CD14-positive monocyte (primary cell): Measurements from ENCODE around the gene PBX3. TPM values are rescaled to one million over a fixed set of nuclear protein-coding genes. Genes with fewer than 3 reads are reported as not detected.
A peak's percentile ranks its signal among the peaks of the same experiment; 100 is the strongest.

Experiments used
- DNase-seq, 3 donors: peaks; one replicate each; pipeline ENCODE4 v3.0.0-alpha.2; 2011 to 2022
- H2AFZ ChIP-seq: 2 replicates; pipeline ENCODE4 v1.6.0; 2012; ENCODE audit warnings: mild to moderate bottlenecking, low read depth, low read length, inconsistent platforms; ENCODE audit not compliant: insufficient read depth, poor library complexity, severe bottlenecking
- H3K27ac ChIP-seq, 2 donors: 1 replicate in 1 of 2; 2 replicates in 1 of 2; pipeline ENCODE4 v1.5.1; 2012 to 2013; ENCODE audit warnings: low read length in 2 of 2, control low read depth in 1 of 2, inconsistent platforms in 1 of 2, low read depth in 1 of 2, mild to moderate bottlenecking in 1 of 2
- H3K27me3 ChIP-seq, 2 donors: one replicate each; pipeline versions ENCODE4 v1.6.0 to v1.6.1; 2011 to 2013; ENCODE audit warnings: low read length in 2 of 2; ENCODE audit not compliant: control insufficient read depth in 2 of 2, insufficient read depth in 2 of 2
- H3K36me3 ChIP-seq, 2 donors: replicated peaks in 1 of 2; 1 replicate in 1 of 2; 2 replicates in 1 of 2; pipeline versions ENCODE4 v1.5.1 to v1.6.1; 2012 to 2013; ENCODE audit warnings: low read length in 2 of 2, control low read depth in 1 of 2, inconsistent platforms in 1 of 2, mild to moderate bottlenecking in 1 of 2; ENCODE audit not compliant: insufficient read depth in 2 of 2, control insufficient read depth in 1 of 2
- H3K4me1 ChIP-seq, 2 donors: 1 replicate in 1 of 2; 2 replicates in 1 of 2; pipeline versions ENCODE4 v1.5.1 to v1.6.1; 2012 to 2013; ENCODE audit warnings: low read length in 2 of 2, control low read depth in 1 of 2, inconsistent platforms in 1 of 2, mild to moderate bottlenecking in 1 of 2, moderate library complexity in 1 of 2; ENCODE audit not compliant: insufficient read depth in 2 of 2, control insufficient read depth in 1 of 2
- H3K4me2 ChIP-seq: replicated peaks from 2 replicates; pipeline ENCODE3; 2012; ENCODE audit warnings: low read length, moderate library complexity, mild to moderate bottlenecking; ENCODE audit not compliant: poor library complexity, severe bottlenecking; ENCODE audit errors: extremely low read depth
- H3K4me3 ChIP-seq, 3 experiments: fragments of 200-600 bp in 1 of 3; sonication (generic) in 1 of 3; replicated peaks in 1 of 3; 1 replicate in 2 of 3; 2 replicates in 1 of 3; pipeline ENCODE4 v1.5.1; 2011 to 2013; ENCODE audit warnings: low read length in 3 of 3, mild to moderate bottlenecking in 3 of 3, control low read depth in 2 of 3, low read depth in 2 of 3, inconsistent platforms in 1 of 3, moderate library complexity in 1 of 3
- H3K79me2 ChIP-seq: 2 replicates; pipeline ENCODE4 v1.6.0; 2012; ENCODE audit warnings: mild to moderate bottlenecking, control low read depth, inconsistent platforms, low read length, moderate library complexity; ENCODE audit not compliant: insufficient read depth
- H3K9ac ChIP-seq: 2 replicates; pipeline ENCODE4 v1.6.0; 2017; ENCODE audit warnings: low read length, mild to moderate bottlenecking; ENCODE audit not compliant: insufficient read depth, poor library complexity, severe bottlenecking
- H3K9me3 ChIP-seq, 2 donors: replicated peaks in 1 of 2; 1 replicate in 1 of 2; 2 replicates in 1 of 2; pipeline versions ENCODE4 v1.5.1 to v1.6.1; 2012 to 2013; ENCODE audit warnings: low read length in 2 of 2, control low read depth in 1 of 2; ENCODE audit not compliant: control insufficient read depth in 1 of 2, insufficient read depth in 1 of 2
- H4K20me1 ChIP-seq: 2 replicates; pipeline ENCODE4 v1.6.0; 2012; ENCODE audit warnings: mild to moderate bottlenecking, low read length, control low read depth, moderate library complexity; ENCODE audit not compliant: insufficient read depth
- H3K27ac Mint-ChIP-seq, 7 donors: one replicate each; pipeline ENCODE4 v1.8.0; 2020; ENCODE audit warnings: mild to moderate bottlenecking in 7 of 7, mixed read lengths in 7 of 7, moderate library complexity in 6 of 7, inconsistent platforms in 2 of 7
- H3K27me3 Mint-ChIP-seq, 3 donors: one replicate each; pipeline ENCODE4 v1.8.0; 2021 to 2022; ENCODE audit warnings: low read depth in 3 of 3, mild to moderate bottlenecking in 3 of 3, mixed read lengths in 3 of 3, moderate library complexity in 3 of 3, inconsistent platforms in 1 of 3
- H3K36me3 Mint-ChIP-seq, 2 donors: one replicate each; pipeline ENCODE4 v1.8.0; 2020; ENCODE audit warnings: mixed read lengths in 2 of 2, inconsistent platforms in 1 of 2, mild to moderate bottlenecking in 1 of 2
- H3K4me1 Mint-ChIP-seq: one replicate; pipeline ENCODE4 v1.8.0; 2020; ENCODE audit warnings: mild to moderate bottlenecking, mixed read lengths
- H3K4me3 Mint-ChIP-seq, 2 donors: one replicate each; pipeline ENCODE4 v1.8.0; 2020; ENCODE audit warnings: mild to moderate bottlenecking in 2 of 2, mixed read lengths in 2 of 2, moderate library complexity in 1 of 2
- H3K9me3 Mint-ChIP-seq, 7 donors: one replicate each; pipeline ENCODE4 v1.8.0; 2020 to 2022; ENCODE audit warnings: mixed read lengths in 7 of 7, mild to moderate bottlenecking in 6 of 7, moderate library complexity in 6 of 7, inconsistent platforms in 2 of 7
- WGBS: methylation state at CpG from one replicate; pipeline ENCODE4 v1.1.5; 2013; ENCODE audit warnings: missing lambda C conversion rate; ENCODE audit not compliant: insufficient coverage; 5-methylcytosine and 5-hydroxymethylcytosine counted together
- intact Hi-C, 2 donors: fragments of 100-400 bp; cut with micrococcal nuclease; formaldehyde crosslinking; loops; one replicate each; pipeline versions ENCODE4 v1.15.0 to v1.15.1; 2023
- polyA plus RNA-seq, 3 donors: library from polyadenylated mRNA; depleted of rRNA in 1 of 3; unstranded in 2 of 3; stranded (reverse) in 1 of 3; fragments of 300-500 nt in 2 of 3; fragments of >200 nt in 1 of 3; fragmentation: Illumina TruSeq in 2 of 3; gene quantifications; 1 replicate in 2 of 3; 2 replicates in 1 of 3; pipeline ENCODE4 v1.2.3, GENCODE V29; 2012 to 2021
- TF ChIP-seq, protein P1 (sequence below): fragments of 200-600 bp; IDR thresholded peaks from one replicate; pipeline ENCODE4 v1.8.0; 2022; ENCODE audit warnings: antibody characterized with exemption, mild to moderate bottlenecking

PBX3 gene
- polyA plus RNA-seq, 3 donors = 6.6 to 22.7 (median 7.1) TPM

DNA sequence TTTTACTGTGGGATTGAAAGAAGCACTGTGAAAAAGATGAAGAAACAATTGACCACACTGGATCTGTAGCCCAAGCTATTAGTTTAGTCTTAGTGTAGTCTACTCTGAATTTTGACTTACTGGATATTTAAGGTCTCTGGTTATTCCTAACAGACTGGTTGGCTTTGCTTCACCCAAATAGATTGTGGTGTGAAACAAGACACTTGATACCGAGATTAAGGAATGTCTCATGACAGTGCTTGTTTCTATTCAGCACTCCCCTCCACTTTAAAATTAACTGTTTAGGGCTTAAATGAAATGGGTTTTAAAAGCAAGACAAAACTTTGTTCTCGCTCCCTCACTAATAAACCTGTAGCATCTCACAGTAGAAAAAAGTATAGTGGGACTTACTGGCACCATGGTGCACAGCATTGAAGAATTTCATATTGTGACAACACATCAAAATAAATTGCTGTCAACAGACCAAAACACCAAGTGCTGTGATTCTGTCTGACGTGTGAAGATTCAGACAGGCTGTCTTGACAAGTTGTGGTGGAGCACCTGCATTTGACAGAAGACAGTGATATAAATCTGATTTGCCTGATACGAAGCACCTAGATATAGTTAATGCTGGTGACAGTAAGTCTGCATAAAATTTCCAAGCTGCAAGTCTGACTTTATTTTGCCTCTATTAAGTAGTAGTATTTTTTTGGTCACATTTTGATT, 73.1 kb downstream of the PBX3 start:
- no peak overlapping the region for H3K4me2 ChIP-seq
- H3K9ac ChIP-seq = no peak overlapping the region

DNA sequence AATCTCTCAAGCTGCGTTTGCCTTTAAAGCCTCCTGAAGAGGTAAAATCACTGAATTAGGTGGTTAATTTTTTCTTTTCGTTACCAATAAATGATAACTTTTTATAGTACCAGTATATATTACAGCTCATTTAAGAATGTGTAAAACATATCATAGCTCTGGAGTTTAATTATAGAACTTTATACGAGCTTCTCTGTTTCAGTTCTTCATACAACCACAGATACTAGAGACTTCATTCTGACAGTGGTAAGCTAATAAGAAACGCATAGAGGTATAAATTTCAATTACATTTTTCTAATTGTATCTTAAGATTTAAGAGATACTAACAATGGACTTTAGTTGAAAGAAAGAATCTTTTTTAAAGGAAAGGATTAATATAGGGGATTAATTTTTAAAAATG, 73.9 kb downstream of the PBX3 start:
- Histone ChIP-seq H3K4me2 (peak overlapping the region; percentile 59), H2AFZ (no peak overlapping the region)
- no peaks in the 10 kb centered on the region for H3K36me3 Mint-ChIP-seq

More for the DNA sequence above, 73.1 kb downstream of the PBX3 start:
- H3K27ac ChIP-seq = no peak overlapping the region
- WGBS = 38% methylated on average over 2 of the region's 4 CpGs
- Mint-ChIP-seq H3K36me3 (no peaks in the 10 kb centered on the region), H3K27ac (no peak overlapping the region), H3K9me3 (no peaks in the 10 kb centered on the region), H3K4me1 (peaks cover 32% of the 10 kb centered on the region), H3K27me3 (no peaks in the 10 kb centered on the region), H3K4me3 (no peak overlapping the region)
- no peaks in the 10 kb centered on the region for H3K27me3 ChIP-seq
- H3K4me1 ChIP-seq = peaks cover 9 to 34% of the 10 kb centered on the region in 2 donors
- DNase-seq = no peak
- H3K79me2 ChIP-seq = peaks cover 17% of the 10 kb centered on the region
- TF ChIP-seq, protein P1, sequence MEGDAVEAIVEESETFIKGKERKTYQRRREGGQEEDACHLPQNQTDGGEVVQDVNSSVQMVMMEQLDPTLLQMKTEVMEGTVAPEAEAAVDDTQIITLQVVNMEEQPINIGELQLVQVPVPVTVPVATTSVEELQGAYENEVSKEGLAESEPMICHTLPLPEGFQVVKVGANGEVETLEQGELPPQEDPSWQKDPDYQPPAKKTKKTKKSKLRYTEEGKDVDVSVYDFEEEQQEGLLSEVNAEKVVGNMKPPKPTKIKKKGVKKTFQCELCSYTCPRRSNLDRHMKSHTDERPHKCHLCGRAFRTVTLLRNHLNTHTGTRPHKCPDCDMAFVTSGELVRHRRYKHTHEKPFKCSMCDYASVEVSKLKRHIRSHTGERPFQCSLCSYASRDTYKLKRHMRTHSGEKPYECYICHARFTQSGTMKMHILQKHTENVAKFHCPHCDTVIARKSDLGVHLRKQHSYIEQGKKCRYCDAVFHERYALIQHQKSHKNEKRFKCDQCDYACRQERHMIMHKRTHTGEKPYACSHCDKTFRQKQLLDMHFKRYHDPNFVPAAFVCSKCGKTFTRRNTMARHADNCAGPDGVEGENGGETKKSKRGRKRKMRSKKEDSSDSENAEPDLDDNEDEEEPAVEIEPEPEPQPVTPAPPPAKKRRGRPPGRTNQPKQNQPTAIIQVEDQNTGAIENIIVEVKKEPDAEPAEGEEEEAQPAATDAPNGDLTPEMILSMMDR = no peak
- H3K9me3 ChIP-seq = no peaks in the 10 kb centered on the region
- H3K4me3 ChIP-seq = no peak overlapping the region
- no peaks in the 10 kb centered on the region for H4K20me1 ChIP-seq
- H3K36me3 ChIP-seq = no peaks in the 10 kb centered on the region
- no peak overlapping the region for H2AFZ ChIP-seq
- intact Hi-C loops = loop anchor here in 1 of 2 donors (5.0 kb wide), 1 partner anchor 73 kb away; the partner anchor contains the start of gene PBX3

More for the DNA sequence above, 73.9 kb downstream of the PBX3 start:
- Histone ChIP-seq H3K9me3 (no peaks in the 10 kb centered on the region), H3K27me3 (no peaks in the 10 kb centered on the region), H4K20me1 (no peaks in the 10 kb centered on the region), H3K79me2 (peaks cover 15% of the 10 kb centered on the region), H3K36me3 (no peaks in the 10 kb centered on the region), H3K27ac (peak overlapping the region in 1 of 2 donors; percentile 15), H3K4me3 (peak overlapping the region in 1 of 3 experiments; percentile 35), H3K4me1 (peaks cover 9 to 34% of the 10 kb centered on the region in 2 donors), H3K9ac (no peak overlapping the region)
- Mint-ChIP-seq H3K27me3 (no peaks in the 10 kb centered on the region), H3K4me1 (peaks cover 35% of the 10 kb centered on the region), H3K9me3 (no peaks in the 10 kb centered on the region), H3K4me3 (peak overlapping the region; percentile 50 to 55), H3K27ac (peak overlapping the region in 1 of 7 donors; percentile 79)
- DNase-seq = no peak
- intact Hi-C loops = loop anchor here in 1 of 2 donors (5.0 kb wide), 1 partner anchor 74 kb away; the partner anchor contains the start of gene PBX3
- WGBS = no CpG with 5 or more reads among the region's 4 CpGs
- TF ChIP-seq, protein P1 = no peak
